Measurements from ENCODE around the gene MIS18A.

MIS18A gene

DNA sequence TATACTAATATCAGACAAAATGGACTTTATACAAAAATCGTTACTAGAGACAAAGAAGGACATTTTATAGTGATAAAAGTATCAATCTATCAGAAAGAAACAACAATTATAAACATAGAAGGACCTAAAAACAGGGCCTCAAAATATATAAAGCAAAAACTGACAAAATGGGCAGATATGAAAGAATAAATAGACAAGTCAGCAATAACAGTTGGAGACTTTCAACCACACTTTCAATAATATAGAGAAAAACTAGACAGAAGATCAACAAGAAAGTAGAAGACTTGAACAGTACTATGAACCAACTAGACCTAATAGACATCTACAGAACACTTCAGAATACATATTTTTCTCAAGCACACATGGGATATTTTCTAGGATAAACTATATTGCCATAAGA lies 52.4 kb downstream of the MIS18A start:
- TF ChIP-seq, protein P1, sequence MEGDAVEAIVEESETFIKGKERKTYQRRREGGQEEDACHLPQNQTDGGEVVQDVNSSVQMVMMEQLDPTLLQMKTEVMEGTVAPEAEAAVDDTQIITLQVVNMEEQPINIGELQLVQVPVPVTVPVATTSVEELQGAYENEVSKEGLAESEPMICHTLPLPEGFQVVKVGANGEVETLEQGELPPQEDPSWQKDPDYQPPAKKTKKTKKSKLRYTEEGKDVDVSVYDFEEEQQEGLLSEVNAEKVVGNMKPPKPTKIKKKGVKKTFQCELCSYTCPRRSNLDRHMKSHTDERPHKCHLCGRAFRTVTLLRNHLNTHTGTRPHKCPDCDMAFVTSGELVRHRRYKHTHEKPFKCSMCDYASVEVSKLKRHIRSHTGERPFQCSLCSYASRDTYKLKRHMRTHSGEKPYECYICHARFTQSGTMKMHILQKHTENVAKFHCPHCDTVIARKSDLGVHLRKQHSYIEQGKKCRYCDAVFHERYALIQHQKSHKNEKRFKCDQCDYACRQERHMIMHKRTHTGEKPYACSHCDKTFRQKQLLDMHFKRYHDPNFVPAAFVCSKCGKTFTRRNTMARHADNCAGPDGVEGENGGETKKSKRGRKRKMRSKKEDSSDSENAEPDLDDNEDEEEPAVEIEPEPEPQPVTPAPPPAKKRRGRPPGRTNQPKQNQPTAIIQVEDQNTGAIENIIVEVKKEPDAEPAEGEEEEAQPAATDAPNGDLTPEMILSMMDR (conservative IDR thresholded peaks at IDR 0.05; ENCODE audit: low read depth): no peak
- no peak overlapping the region for H3K27ac ChIP-seq
- no peak for DNase-seq (ENCODE audit: low spot score)
- CTCF ChIA-PET: no interaction called here
- POLR2A ChIA-PET (ENCODE audit: low non-redundant PET): no interaction called here

All from RWPE1 (cell line).